Peyer's patch (tissue), 4 donors: Measurements from ENCODE around the gene MAML2.

Experiments used
- CTCF ChIP-seq, 6 experiments: fragments of 450-650 bp in 4 of 6; fragments of 200-600 bp in 2 of 6; sonication (generic) in 1 of 6; IDR thresholded peaks; one replicate each; pipeline ENCODE4 v1.5.1; 2017 to 2019; ENCODE audit warnings: antibody characterized with exemption in 6 of 6, mild to moderate bottlenecking in 3 of 6, moderate library complexity in 1 of 6
- POLR2A ChIP-seq, 2 donors: fragments of 450-650 bp; IDR thresholded peaks; one replicate each; pipeline ENCODE4 v1.5.1; 2017; ENCODE audit warnings: antibody characterized with exemption in 2 of 2, mild to moderate bottlenecking in 2 of 2, moderate library complexity in 2 of 2

GRCh38 chr11:96110302-96110701 lies 232.7 kb downstream of the MAML2 start:
- no peak for TF ChIP-seq CTCF (IDR thresholded peaks at IDR 0.05)
- no peak for TF ChIP-seq POLR2A (IDR thresholded peaks at IDR 0.05)
